Measurements from ENCODE around the gene C7orf25. TPM values are rescaled to one million over a fixed set of nuclear protein-coding genes. Genes with fewer than 3 reads are reported as not detected.

Gene C7orf25
- total and polyA plus RNA-seq, 10 of the 15 experiments (the other 5 are each of a cell fraction or from before 2014, with no cell fraction given), result 0.63 to 3.2 (median 1.7) TPM

DNA sequence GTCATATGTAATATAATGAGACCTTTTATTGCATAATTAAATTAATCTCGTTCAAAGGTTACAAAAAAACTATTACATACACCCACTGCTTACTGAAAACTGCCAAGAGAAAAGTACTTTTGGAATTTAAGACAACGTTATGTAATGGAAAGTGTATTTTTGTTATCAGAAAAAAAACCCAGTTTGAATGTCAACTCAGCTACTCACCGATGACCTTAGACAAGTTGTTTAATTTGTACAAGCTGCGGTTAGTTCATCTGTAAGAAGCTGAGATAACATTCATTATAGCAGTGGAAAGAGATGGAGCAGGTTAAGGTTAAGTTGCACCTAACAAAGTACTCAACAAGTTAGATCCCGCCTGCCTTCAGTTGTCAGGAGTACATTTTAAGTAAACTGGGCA, 19.0 kb upstream of the C7orf25 start:
- Histone ChIP-seq H3K9me3 (replicated peaks; ENCODE audit: control insufficient read depth, insufficient read depth, low read length) (no peaks in the 10 kb centered on the region), H2AFZ (ENCODE audit: control insufficient read depth, low read depth, low read length) (no peak overlapping the region), H3K4me1 (ENCODE audit: control insufficient read depth, insufficient read depth, low read length) (peaks cover 15% of the 10 kb centered on the region; the same call in 1 of the 2 replicates), H3K4me2 (ENCODE audit: control insufficient read depth, insufficient read depth) (peak overlapping the region; percentile 82), H3K27me3 (replicated peaks in 1 of 2; ENCODE audit: control insufficient read depth in 2 of 2, insufficient read depth in 2 of 2, low read length in 1 of 2) (no peaks in the 10 kb centered on the region), H3K36me3 (ENCODE audit: control insufficient read depth in 2 of 2, insufficient read depth in 2 of 2, low read length in 1 of 2) (0 out of 4 replicates have a peak, but pooled peaks cover 0 to 9% of the 10 kb centered on the region in 2 experiments), H3K27ac (ENCODE audit: control insufficient read depth, insufficient read depth) (peak overlapping the region; percentile 86), H3K4me3 (peak overlapping the region; percentile 94), H3K79me2 (ENCODE audit: control insufficient read depth, insufficient read depth, low read length) (peaks cover 94% of the 10 kb centered on the region), H3K9ac (ENCODE audit: control insufficient read depth, insufficient read depth, low read length) (peak overlapping the region; percentile 88), H4K20me1 (ENCODE audit: control insufficient read depth, insufficient read depth) (peaks cover 5% of the 10 kb centered on the region)
- CTCF ChIA-PET, result interaction anchor here (0.5 to 3.6 kb wide), 5 partner anchors 10 to 652 kb away, joined by 4 to 13 read pairs (median 6); partner anchors contain the start of gene STK17A
- intact Hi-C loops (cut with micrococcal nuclease; ENCODE audit: unreplicated experiment) (loop anchor here (5.0 to 10.0 kb wide), 2 partner anchors 656 to 794 kb away; partner anchors contain the start of gene COA1), in situ Hi-C loops (cut with MboI) (loop anchor here (10.0 kb wide), 3 partner anchors 644 to 904 kb away; partner anchors contain the start of gene COA1)
- SMC1A ChIA-PET (ENCODE audit: uncharacterized antibody, unreplicated experiment), result interaction anchor here (0.7 to 5.8 kb wide), 9 partner anchors 9 to 654 kb away, joined by 3 to 42 read pairs (median 7); partner anchors contain the start of gene C7orf25
- FAIRE-seq (no peak), DNase-seq (ENCODE audit: low read depth, low spot score) (no peak), ATAC-seq (no peak)
- POLR2A ChIA-PET, result interaction anchor here (1.8 to 6.1 kb wide), 4 partner anchors 8 to 19 kb away, joined by 5 to 50 read pairs (median 9); partner anchors contain the start of gene C7orf25
- no TSS peak for BruUV-seq (replicated peaks)
- no peak for TF ChIP-seq PAX5 (IDR thresholded peaks at IDR 0.05; ENCODE audit: borderline replicate concordance, low read depth, low read length)
- no peak for TF ChIP-seq ESRRA (IDR thresholded peaks at IDR 0.05; ENCODE audit: low read length)
- no peak for TF ChIP-seq RBBP5 (conservative IDR thresholded peaks at IDR 0.05)
- no peak for TF ChIP-seq GATAD2B (conservative IDR thresholded peaks at IDR 0.05; ENCODE audit: low read depth)
- no peak for TF ChIP-seq NBN (IDR thresholded peaks at IDR 0.05)
- TF ChIP-seq, protein P1, sequence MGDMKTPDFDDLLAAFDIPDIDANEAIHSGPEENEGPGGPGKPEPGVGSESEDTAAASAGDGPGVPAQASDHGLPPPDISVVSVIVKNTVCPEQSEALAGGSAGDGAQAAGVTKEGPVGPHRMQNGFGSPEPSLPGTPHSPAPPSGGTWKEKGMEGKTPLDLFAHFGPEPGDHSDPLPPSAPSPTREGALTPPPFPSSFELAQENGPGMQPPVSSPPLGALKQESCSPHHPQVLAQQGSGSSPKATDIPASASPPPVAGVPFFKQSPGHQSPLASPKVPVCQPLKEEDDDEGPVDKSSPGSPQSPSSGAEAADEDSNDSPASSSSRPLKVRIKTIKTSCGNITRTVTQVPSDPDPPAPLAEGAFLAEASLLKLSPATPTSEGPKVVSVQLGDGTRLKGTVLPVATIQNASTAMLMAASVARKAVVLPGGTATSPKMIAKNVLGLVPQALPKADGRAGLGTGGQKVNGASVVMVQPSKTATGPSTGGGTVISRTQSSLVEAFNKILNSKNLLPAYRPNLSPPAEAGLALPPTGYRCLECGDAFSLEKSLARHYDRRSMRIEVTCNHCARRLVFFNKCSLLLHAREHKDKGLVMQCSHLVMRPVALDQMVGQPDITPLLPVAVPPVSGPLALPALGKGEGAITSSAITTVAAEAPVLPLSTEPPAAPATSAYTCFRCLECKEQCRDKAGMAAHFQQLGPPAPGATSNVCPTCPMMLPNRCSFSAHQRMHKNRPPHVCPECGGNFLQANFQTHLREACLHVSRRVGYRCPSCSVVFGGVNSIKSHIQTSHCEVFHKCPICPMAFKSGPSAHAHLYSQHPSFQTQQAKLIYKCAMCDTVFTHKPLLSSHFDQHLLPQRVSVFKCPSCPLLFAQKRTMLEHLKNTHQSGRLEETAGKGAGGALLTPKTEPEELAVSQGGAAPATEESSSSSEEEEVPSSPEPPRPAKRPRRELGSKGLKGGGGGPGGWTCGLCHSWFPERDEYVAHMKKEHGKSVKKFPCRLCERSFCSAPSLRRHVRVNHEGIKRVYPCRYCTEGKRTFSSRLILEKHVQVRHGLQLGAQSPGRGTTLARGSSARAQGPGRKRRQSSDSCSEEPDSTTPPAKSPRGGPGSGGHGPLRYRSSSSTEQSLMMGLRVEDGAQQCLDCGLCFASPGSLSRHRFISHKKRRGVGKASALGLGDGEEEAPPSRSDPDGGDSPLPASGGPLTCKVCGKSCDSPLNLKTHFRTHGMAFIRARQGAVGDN (IDR thresholded peaks at IDR 0.05), result no peak
- RAD21 ChIA-PET (ENCODE audit: unreplicated experiment), result interaction anchor here (4.7 kb wide), 1 partner anchor 11 kb away, joined by 20 read pairs; no protein-coding TSS in a partner anchor
- WGBS (ENCODE audit: insufficient coverage, insufficient replicate concordance, low lambda C conversion rate, missing lambda C conversion rate), result under 1% methylated on average over 5 of the region's 5 CpGs

All from GM12878 (cell line).